GM12892 (cell line): ENCODE data around the gene NKPD1.

Experiments used
- POLR2A ChIP-seq: IDR thresholded peaks from 2 replicates; pipeline ENCODE4 v1.6.1; 2011; ENCODE audit warnings: low read depth, low read length, control low read depth
- POLR2AphosphoS5 ChIP-seq: IDR thresholded peaks from 2 replicates; pipeline ENCODE4 v1.6.1; 2011; ENCODE audit warnings: low read depth, low read length, control low read depth
- TAF1 ChIP-seq: IDR thresholded peaks from 2 replicates; pipeline ENCODE4 v1.6.1; 2011; ENCODE audit warnings: low read depth, mild to moderate bottlenecking, control low read depth, low read length, borderline replicate concordance

GRCh38 chr19:45128806-45129205 lies 32.0 kb downstream of the NKPD1 start:
- TF ChIP-seq POLR2AphosphoS5 (no peak), TAF1 (no peak), POLR2A (no peak)
